Bronchial epithelial cell (primary cell): ENCODE measurements around the gene SIRT7. TPM values are rescaled to one million over a fixed set of nuclear protein-coding genes. Genes with fewer than 3 reads are reported as not detected.
"Not testable (repeated sequence)": the region's sequence is repeated elsewhere in the genome, so short reads cannot be mapped to it uniquely, and the experiment has no call there.

Experiments
- DNase-seq: peaks from one replicate; pipeline ENCODE4 v3.0.0-alpha.2; 2010; ENCODE audit warnings: low read depth
- FAIRE-seq: peaks from 2 replicates; lab custom pipeline; 2011; peaks lifted over from hg19 to GRCh38; lab: Jason Lieb, UNC
- H3K27me3 ChIP-seq: 2 replicates; pipeline ENCODE4 v1.5.1; 2011; ENCODE audit warnings: low read length; ENCODE audit not compliant: control insufficient read depth, insufficient read depth
- H3K36me3 ChIP-seq: 2 replicates; pipeline ENCODE4 v1.5.1; 2011; ENCODE audit warnings: low read length; ENCODE audit not compliant: control insufficient read depth, insufficient read depth
- H3K4me3 ChIP-seq: 2 replicates; pipeline ENCODE4 v1.5.1; 2011; ENCODE audit warnings: mild to moderate bottlenecking, low read depth, low read length, control low read depth
- CTCF ChIP-seq: IDR thresholded peaks from 2 replicates; pipeline ENCODE4 v1.5.1; 2011; ENCODE audit warnings: mild to moderate bottlenecking, moderate library complexity, low read length, control low read depth, inconsistent platforms; ENCODE audit not compliant: insufficient read depth, severe bottlenecking
- total RNA-seq: library from RNA; depleted of rRNA; stranded (reverse); fragments of >200 nt; gene quantifications from 2 replicates; pipeline ENCODE4 v1.2.1, GENCODE V29; 2014

SIRT7 gene
- total RNA-seq, 1 donor from 2014 or later = 48.4 TPM

GRCh38 chr17:81922566-81923301 lies 4.8 kb upstream of the SIRT7 start:
- no peak for TF ChIP-seq CTCF
- Histone ChIP-seq H3K4me3 (peak overlapping the region; percentile 31), H3K27me3 (no peaks in the 10 kb centered on the region), H3K36me3 (peaks cover 13% of the 10 kb centered on the region)
- FAIRE-seq (no peak), DNase-seq (no peak)

- no peak for FAIRE-seq
- no peak for TF ChIP-seq CTCF
- peaks cover 13% of the 10 kb centered on the region for H3K36me3 ChIP-seq
- H3K27me3 ChIP-seq = no peaks in the 10 kb centered on the region
- no peak overlapping the region for H3K4me3 ChIP-seq
- DNase-seq = no peak
Observed at GRCh38 chr17:81921996-81922565, 4.1 kb upstream of the SIRT7 start.

- DNase-seq (no peak), FAIRE-seq (no peak)
- no peak for TF ChIP-seq CTCF
- peaks cover 13% of the 10 kb centered on the region for H3K36me3 ChIP-seq
- no peak overlapping the region for H3K4me3 ChIP-seq
- no peaks in the 10 kb centered on the region for H3K27me3 ChIP-seq
Observed at GRCh38 chr17:81921537-81921862, 3.5 kb upstream of the SIRT7 start.

GRCh38 chr17:81920612-81921536 lies 2.9 kb upstream of the SIRT7 start:
- Histone ChIP-seq H3K36me3 (peaks cover 16% of the 10 kb centered on the region), H3K4me3 (no peak overlapping the region), H3K27me3 (no peaks in the 10 kb centered on the region)
- FAIRE-seq = no peak
- TF ChIP-seq CTCF = no peak
- no peak for DNase-seq

- DNase-seq = no peak
- no peak for TF ChIP-seq CTCF
- Histone ChIP-seq H3K4me3 (no peak overlapping the region), H3K27me3 (no peaks in the 10 kb centered on the region), H3K36me3 (peaks cover 34% of the 10 kb centered on the region)
- peak; percentile 94 for FAIRE-seq
Observed at GRCh38 chr17:81918832-81919545, 1.0 kb upstream of the SIRT7 start.

GRCh38 chr17:81918333-81918669 lies 325 bp upstream of the SIRT7 start:
- not testable (repeated sequence) for DNase-seq, FAIRE-seq
- peaks cover 41% of the 10 kb centered on the region for H3K36me3 ChIP-seq

More at GRCh38 chr17:81918333-81918669, 325 bp upstream of the SIRT7 start:
- H3K4me3 ChIP-seq, H3K27me3 ChIP-seq: not testable (repeated sequence)
